GM23338 (cell line): ENCODE data around the gene C9orf85.

Experiments
- EZH2 ChIP-seq: fragments of 200-600 bp; sonication (generic); IDR thresholded peaks from one replicate; pipeline ENCODE4 v1.8.0; 2017; ENCODE audit warnings: antibody characterized with exemption, mild to moderate bottlenecking, low read depth; ENCODE audit not compliant: unreplicated experiment
- EZH2phosphoT487 ChIP-seq: fragments of 200-600 bp; sonication (generic); IDR thresholded peaks from one replicate; pipeline ENCODE4 v1.8.1; 2018; ENCODE audit warnings: antibody characterized with exemption; ENCODE audit not compliant: unreplicated experiment
- POLR2AphosphoS5 ChIP-seq: IDR thresholded peaks from 2 replicates; pipeline ENCODE4 v1.6.1; 2016; ENCODE audit warnings: antibody characterized with exemption, low read depth
- TF ChIP-seq, protein P1 (sequence below), 2 experiments: fragments of 200-600 bp in 1 of 2; sonication (generic) in 1 of 2; conservative IDR thresholded peaks; 2 replicates each; pipeline versions ENCODE4 v1.5.1 to v1.6.1; 2016 to 2017; ENCODE audit warnings: antibody characterized with exemption in 2 of 2, low read depth in 2 of 2, mild to moderate bottlenecking in 2 of 2, moderate library complexity in 1 of 2
- TF ChIP-seq, protein P2 (sequence below): IDR thresholded peaks from one replicate; pipeline ENCODE4 v1.6.1; 2018; ENCODE audit warnings: antibody characterized with exemption; ENCODE audit not compliant: unreplicated experiment
- TF ChIP-seq, protein P3 (sequence below): fragments of 250-450 bp; sonication (Bioruptor Pico); IDR thresholded peaks from 2 replicates; pipeline ENCODE4 v1.5.0; 2020; ENCODE audit warnings: mild to moderate bottlenecking, moderate library complexity

- TF ChIP-seq EZH2 (no peak), POLR2AphosphoS5 (no peak), EZH2phosphoT487 (no peak)
- TF ChIP-seq, protein P1, sequence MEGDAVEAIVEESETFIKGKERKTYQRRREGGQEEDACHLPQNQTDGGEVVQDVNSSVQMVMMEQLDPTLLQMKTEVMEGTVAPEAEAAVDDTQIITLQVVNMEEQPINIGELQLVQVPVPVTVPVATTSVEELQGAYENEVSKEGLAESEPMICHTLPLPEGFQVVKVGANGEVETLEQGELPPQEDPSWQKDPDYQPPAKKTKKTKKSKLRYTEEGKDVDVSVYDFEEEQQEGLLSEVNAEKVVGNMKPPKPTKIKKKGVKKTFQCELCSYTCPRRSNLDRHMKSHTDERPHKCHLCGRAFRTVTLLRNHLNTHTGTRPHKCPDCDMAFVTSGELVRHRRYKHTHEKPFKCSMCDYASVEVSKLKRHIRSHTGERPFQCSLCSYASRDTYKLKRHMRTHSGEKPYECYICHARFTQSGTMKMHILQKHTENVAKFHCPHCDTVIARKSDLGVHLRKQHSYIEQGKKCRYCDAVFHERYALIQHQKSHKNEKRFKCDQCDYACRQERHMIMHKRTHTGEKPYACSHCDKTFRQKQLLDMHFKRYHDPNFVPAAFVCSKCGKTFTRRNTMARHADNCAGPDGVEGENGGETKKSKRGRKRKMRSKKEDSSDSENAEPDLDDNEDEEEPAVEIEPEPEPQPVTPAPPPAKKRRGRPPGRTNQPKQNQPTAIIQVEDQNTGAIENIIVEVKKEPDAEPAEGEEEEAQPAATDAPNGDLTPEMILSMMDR (conservative IDR thresholded peaks at IDR 0.05; ENCODE audit: low read depth in 2 of 2) = no peak
- TF ChIP-seq, protein P2, sequence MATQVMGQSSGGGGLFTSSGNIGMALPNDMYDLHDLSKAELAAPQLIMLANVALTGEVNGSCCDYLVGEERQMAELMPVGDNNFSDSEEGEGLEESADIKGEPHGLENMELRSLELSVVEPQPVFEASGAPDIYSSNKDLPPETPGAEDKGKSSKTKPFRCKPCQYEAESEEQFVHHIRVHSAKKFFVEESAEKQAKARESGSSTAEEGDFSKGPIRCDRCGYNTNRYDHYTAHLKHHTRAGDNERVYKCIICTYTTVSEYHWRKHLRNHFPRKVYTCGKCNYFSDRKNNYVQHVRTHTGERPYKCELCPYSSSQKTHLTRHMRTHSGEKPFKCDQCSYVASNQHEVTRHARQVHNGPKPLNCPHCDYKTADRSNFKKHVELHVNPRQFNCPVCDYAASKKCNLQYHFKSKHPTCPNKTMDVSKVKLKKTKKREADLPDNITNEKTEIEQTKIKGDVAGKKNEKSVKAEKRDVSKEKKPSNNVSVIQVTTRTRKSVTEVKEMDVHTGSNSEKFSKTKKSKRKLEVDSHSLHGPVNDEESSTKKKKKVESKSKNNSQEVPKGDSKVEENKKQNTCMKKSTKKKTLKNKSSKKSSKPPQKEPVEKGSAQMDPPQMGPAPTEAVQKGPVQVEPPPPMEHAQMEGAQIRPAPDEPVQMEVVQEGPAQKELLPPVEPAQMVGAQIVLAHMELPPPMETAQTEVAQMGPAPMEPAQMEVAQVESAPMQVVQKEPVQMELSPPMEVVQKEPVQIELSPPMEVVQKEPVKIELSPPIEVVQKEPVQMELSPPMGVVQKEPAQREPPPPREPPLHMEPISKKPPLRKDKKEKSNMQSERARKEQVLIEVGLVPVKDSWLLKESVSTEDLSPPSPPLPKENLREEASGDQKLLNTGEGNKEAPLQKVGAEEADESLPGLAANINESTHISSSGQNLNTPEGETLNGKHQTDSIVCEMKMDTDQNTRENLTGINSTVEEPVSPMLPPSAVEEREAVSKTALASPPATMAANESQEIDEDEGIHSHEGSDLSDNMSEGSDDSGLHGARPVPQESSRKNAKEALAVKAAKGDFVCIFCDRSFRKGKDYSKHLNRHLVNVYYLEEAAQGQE = no peak
- TF ChIP-seq, protein P3, sequence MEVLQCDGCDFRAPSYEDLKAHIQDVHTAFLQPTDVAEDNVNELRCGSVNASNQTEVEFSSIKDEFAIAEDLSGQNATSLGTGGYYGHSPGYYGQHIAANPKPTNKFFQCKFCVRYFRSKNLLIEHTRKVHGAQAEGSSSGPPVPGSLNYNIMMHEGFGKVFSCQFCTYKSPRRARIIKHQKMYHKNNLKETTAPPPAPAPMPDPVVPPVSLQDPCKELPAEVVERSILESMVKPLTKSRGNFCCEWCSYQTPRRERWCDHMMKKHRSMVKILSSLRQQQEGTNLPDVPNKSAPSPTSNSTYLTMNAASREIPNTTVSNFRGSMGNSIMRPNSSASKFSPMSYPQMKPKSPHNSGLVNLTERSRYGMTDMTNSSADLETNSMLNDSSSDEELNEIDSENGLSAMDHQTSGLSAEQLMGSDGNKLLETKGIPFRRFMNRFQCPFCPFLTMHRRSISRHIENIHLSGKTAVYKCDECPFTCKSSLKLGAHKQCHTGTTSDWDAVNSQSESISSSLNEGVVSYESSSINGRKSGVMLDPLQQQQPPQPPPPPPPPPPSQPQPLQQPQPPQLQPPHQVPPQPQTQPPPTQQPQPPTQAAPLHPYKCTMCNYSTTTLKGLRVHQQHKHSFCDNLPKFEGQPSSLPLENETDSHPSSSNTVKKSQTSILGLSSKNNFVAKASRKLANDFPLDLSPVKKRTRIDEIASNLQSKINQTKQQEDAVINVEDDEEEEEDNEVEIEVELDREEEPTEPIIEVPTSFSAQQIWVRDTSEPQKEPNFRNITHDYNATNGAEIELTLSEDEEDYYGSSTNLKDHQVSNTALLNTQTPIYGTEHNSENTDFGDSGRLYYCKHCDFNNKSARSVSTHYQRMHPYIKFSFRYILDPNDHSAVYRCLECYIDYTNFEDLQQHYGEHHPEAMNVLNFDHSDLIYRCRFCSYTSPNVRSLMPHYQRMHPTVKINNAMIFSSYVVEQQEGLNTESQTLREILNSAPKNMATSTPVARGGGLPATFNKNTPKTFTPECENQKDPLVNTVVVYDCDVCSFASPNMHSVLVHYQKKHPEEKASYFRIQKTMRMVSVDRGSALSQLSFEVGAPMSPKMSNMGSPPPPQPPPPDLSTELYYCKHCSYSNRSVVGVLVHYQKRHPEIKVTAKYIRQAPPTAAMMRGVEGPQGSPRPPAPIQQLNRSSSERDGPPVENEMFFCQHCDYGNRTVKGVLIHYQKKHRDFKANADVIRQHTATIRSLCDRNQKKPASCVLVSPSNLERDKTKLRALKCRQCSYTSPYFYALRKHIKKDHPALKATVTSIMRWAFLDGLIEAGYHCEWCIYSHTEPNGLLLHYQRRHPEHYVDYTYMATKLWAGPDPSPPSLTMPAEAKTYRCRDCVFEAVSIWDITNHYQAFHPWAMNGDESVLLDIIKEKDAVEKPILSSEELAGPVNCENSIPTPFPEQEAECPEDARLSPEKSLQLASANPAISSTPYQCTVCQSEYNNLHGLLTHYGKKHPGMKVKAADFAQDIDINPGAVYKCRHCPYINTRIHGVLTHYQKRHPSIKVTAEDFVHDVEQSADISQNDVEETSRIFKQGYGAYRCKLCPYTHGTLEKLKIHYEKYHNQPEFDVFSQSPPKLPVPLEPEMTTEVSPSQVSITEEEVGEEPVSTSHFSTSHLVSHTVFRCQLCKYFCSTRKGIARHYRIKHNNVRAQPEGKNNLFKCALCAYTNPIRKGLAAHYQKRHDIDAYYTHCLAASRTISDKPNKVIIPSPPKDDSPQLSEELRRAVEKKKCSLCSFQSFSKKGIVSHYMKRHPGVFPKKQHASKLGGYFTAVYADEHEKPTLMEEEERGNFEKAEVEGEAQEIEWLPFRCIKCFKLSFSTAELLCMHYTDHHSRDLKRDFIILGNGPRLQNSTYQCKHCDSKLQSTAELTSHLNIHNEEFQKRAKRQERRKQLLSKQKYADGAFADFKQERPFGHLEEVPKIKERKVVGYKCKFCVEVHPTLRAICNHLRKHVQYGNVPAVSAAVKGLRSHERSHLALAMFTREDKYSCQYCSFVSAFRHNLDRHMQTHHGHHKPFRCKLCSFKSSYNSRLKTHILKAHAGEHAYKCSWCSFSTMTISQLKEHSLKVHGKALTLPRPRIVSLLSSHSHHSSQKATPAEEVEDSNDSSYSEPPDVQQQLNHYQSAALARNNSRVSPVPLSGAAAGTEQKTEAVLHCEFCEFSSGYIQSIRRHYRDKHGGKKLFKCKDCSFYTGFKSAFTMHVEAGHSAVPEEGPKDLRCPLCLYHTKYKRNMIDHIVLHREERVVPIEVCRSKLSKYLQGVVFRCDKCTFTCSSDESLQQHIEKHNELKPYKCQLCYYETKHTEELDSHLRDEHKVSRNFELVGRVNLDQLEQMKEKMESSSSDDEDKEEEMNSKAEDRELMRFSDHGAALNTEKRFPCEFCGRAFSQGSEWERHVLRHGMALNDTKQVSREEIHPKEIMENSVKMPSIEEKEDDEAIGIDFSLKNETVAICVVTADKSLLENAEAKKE (CRISPR knock-in tag) = no peak
Observed at GRCh38 chr9:72013292-72013760, 101.9 kb downstream of the C9orf85 start.
